Measurements from ENCODE around the gene CYP1B1. TPM values are rescaled to one million over a fixed set of nuclear protein-coding genes. Genes with fewer than 3 reads are reported as not detected.

CYP1B1 gene
- total and polyA plus RNA-seq, 3 donors from 2014 or later, result 14.3 to 36.9 (median 18.5) TPM

GRCh38 chr2:38074764-38075506 is 1.0 kb downstream of the CYP1B1 start:
- peaks cover 23% of the 10 kb centered on the region for H3K4me1 ChIP-seq
- WGBS, 2 donors, result 8 to 16% methylated on average over 16 to 33 of the region's 82 CpGs
- H3K27me3 ChIP-seq, result no peaks in the 10 kb centered on the region
- H3K36me3 ChIP-seq (ENCODE audit: low read depth, missing control alignments), result no peaks in the 10 kb centered on the region
- intact Hi-C loops (cut with DNase I; ENCODE audit: low total_unique reads), result loop anchor here (10.0 kb wide), 1 partner anchor 200 kb away; no protein-coding TSS in a partner anchor
- TF ChIP-seq POLR2A (IDR thresholded peaks at IDR 0.05) (no peak), CTCF (IDR thresholded peaks at IDR 0.05) (no peak)
- peak; percentile 51 for DNase-seq
- peak overlapping the region; percentile 63 to 69 for H3K4me3 ChIP-seq
- H3K9me3 ChIP-seq, result no peaks in the 10 kb centered on the region
- peak overlapping the region; percentile 83 to 88 for H3K27ac ChIP-seq

DNA sequence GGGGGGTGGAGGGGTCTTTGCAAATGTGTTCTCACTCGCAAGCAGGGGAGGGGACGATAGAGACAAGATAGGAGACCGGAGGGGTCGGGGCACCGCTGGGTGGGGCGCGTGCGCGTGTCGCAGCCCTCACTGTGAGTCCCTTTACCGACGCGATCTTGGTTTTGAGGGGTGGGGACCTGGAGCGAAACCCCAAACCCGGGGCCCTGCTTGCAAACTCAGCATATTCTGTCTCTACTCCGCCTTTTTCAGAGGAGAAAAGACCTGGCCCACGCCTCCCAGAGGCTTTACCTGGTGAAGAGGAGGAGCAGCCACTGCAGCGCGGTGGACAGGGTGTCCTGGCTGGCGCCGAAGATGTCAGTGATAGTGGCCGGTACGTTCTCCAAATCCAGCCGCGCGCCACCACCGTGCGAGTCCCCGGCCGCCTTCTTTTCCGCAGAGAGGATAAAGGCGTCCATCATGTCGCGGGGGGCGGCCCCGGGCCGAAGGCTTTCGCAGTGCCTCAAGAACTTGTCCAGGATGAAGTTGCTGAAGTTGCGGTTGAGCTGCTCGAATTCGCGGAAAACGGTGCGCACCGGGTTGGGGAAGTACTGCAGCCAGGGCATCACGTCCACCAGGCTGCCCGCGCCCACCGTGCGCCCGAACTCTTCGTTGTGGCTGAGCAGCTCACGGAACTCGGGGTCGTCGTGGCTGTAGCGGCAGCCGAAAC is 1.7 kb downstream of the CYP1B1 start:
- Histone ChIP-seq H3K27ac (peak overlapping the region; percentile 83 to 88), H3K4me3 (peak overlapping the region; percentile 63 to 69), H3K36me3 (ENCODE audit: low read depth, missing control alignments) (no peaks in the 10 kb centered on the region), H3K27me3 (no peaks in the 10 kb centered on the region), H3K4me1 (peaks cover 16% of the 10 kb centered on the region), H3K9me3 (no peaks in the 10 kb centered on the region)
- intact Hi-C loops (cut with DNase I; ENCODE audit: low total_unique reads), result loop anchor here (10.0 kb wide), 1 partner anchor 201 kb away; no protein-coding TSS in a partner anchor
- TF ChIP-seq CTCF (IDR thresholded peaks at IDR 0.05) (no peak), POLR2A (IDR thresholded peaks at IDR 0.05) (no peak)
- WGBS, 2 donors, result 4 to 7% methylated on average over 23 to 56 of the region's 58 CpGs
- no peak for DNase-seq

GRCh38 chr2:38073211-38074057 is 2.5 kb downstream of the CYP1B1 start:
- H3K27ac ChIP-seq, result peak overlapping the region; percentile 83 to 88
- H3K4me3 ChIP-seq, result peak overlapping the region; percentile 63 to 69
- TF ChIP-seq POLR2A (IDR thresholded peaks at IDR 0.05) (no peak), CTCF (IDR thresholded peaks at IDR 0.05) (no peak)
- 10 to 20% methylated on average over 13 to 32 of the region's 32 CpGs for WGBS, 2 donors
- H3K4me1 ChIP-seq, result peaks cover 8% of the 10 kb centered on the region
- no peak for DNase-seq
- intact Hi-C loops (cut with DNase I; ENCODE audit: low total_unique reads), result loop anchor here (10.0 kb wide), 1 partner anchor 201 kb away; no protein-coding TSS in a partner anchor
- no peaks in the 10 kb centered on the region for H3K27me3 ChIP-seq
- no peaks in the 10 kb centered on the region for H3K36me3 ChIP-seq (ENCODE audit: low read depth, missing control alignments)
- H3K9me3 ChIP-seq, result no peaks in the 10 kb centered on the region

GRCh38 chr2:38070438-38070837 is 5.5 kb downstream of the CYP1B1 start:
- TF ChIP-seq POLR2A (IDR thresholded peaks at IDR 0.05) (no peak), CTCF (IDR thresholded peaks at IDR 0.05) (no peak)
- H3K27ac ChIP-seq, result peak overlapping the region; percentile 83 to 88
- no peaks in the 10 kb centered on the region for H3K36me3 ChIP-seq (ENCODE audit: low read depth, missing control alignments)
- no peaks in the 10 kb centered on the region for H3K9me3 ChIP-seq
- 54 to 62% methylated on average over 3 of the region's 3 CpGs for WGBS, 2 donors
- H3K4me1 ChIP-seq, result no peaks in the 10 kb centered on the region
- no peak for DNase-seq
- H3K27me3 ChIP-seq, result no peaks in the 10 kb centered on the region
- no peak overlapping the region for H3K4me3 ChIP-seq
- intact Hi-C loops (cut with DNase I; ENCODE audit: low total_unique reads), result loop anchor here (10.0 kb wide), 1 partner anchor 204 kb away; no protein-coding TSS in a partner anchor

Measured in testis (tissue), 3 donors.